GM21526 (cell line): ENCODE results near the gene AXIN1.

Source experiments
- ATAC-seq: cut with Tn5 transposase; IDR thresholded peaks from one replicate; pipeline ENCODE4 v1.9.1; 2021; ENCODE audit warnings: moderate library complexity; ENCODE audit not compliant: unreplicated experiment, low FRiP score

The AXIN1 gene

DNA sequence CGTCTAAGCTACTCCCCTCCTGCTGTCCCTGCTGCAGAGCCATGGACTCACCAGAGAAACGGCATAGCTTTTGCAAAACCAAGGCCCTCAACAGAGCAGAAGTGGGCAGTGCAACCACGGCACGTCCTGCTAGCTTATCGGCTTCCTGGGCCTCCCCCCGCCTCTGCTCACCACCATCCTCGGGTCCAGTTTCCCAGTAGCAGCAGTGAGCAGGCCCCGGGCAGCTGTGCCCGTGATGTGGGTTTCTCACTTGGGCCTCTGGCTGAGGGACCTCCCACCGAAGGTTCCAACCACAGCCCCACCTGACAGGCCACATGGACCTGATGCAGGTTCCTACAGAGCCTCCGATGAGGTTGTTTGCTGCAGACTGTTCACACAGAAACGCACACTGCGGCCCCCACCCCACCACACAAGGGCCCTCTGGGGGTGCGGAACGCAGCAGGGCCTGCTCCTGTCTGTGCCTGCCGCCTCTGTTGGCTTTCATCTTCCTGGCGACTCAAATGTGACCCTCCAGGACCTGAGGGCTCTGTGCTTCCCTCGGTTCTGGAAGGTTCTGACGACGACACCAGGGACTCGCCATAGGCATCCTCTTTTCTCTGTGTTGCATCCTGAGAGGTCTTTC lies 44.7 kb downstream of the AXIN1 start:
- no peak for ATAC-seq

DNA sequence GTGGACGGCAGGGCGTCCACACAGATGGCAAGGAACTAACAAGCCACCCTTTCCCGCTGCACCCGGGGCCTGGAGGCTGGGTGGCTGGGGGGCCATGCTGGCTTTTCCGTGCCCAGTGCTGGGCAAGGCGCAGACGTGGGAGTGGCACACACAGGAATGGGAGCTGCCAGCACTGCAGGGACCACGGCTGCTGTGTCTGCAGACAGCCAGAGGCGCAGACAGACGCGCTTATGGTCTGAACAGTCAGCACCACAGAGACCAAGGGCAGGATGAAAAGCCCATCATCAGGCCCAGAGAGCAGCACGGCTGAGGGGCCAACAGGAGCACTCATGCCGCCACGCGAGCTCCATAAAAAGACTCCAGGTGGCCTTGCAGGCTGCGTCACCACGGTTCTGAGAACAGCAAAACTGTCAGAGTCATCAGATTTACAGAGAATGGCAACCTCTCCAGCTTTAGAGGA lies 45.6 kb downstream of the AXIN1 start:
- ATAC-seq = no peak

- ATAC-seq = no peak
Observed at GRCh38 chr16:305916-306626, 46.5 kb downstream of the AXIN1 start.

- ATAC-seq = no peak
Observed at GRCh38 chr16:303760-304505, 48.6 kb downstream of the AXIN1 start.

GRCh38 chr16:301950-302349 lies 50.6 kb downstream of the AXIN1 start:
- no peak for ATAC-seq

GRCh38 chr16:301235-301634 lies 51.3 kb downstream of the AXIN1 start:
- no peak for ATAC-seq

GRCh38 chr16:297832-298231 lies 54.7 kb downstream of the AXIN1 start:
- no peak for ATAC-seq

DNA sequence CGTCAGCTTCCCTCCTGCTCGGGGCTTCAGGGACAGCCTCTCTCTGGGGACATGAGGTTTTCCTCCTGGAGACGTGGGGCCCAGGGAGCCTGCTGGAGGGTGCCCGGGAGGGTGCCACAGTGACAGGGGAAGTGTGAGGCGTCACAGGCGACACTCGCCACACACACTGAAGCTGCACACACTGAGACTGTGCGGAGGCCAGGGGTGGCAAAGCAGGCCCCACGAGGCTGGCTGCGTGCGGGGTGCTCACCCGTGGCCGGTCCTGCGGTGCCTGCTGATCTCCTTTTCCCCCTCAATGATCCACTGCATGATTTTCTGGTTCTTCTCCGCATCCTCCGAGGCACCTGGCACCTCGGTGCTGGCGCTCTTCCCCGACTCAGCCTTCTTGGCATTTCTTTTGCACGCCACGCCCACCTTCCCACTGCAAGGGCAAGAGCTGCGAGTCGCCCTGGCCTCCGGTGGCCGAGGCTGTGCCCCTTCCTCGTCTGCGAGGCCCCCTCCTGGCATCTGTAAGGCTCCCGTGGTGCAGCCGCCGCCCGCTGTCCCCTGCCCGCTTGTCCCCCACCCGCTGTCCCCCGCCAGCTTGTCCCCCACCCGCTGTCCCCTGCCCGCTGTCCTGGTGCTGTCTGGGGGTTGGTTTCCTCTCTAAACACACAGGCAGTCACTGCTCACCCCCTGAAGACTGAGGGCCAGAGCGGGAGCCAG lies 55.6 kb downstream of the AXIN1 start:
- no peak for ATAC-seq

- ATAC-seq = no peak
Observed at GRCh38 chr16:296276-296675, 56.2 kb downstream of the AXIN1 start.

GRCh38 chr16:293043-293775 lies 59.3 kb downstream of the AXIN1 start:
- no peak for ATAC-seq

- ATAC-seq = no peak
Observed at GRCh38 chr16:291539-291938, 61.0 kb downstream of the AXIN1 start.

DNA sequence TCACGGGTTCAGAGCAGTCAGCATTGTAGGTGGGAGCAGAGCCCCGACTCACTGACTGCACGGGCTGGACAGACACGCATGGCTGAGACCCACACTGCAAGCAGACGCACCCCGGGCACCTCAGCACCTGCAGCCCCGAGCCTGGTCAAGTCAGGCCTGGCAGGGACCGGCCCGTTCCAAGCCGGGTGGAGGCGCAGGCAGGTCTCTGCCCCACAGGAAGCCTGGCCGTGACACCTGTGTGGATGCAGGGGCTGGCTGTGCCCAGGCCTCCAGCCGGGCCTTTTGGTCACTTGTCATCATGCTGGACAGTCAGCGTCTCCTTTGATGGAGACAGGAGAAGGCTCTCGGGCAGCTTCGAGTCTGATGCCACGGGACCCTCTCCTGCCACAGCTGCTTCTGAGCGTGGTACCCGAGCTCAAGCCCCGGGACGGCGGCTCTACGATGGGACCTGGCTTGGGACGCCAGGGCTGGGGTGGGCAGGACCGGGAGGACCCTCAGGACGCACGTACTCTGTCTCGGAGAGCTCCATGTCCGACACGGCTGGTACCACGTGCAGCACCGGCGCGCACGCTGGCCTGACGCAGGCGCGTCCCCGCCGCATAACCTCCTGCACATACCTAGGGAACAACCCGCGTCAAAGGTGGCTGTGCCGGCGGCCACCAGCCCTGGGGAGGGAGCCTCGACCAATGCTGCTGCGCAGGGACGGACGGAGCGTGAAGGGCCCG lies 61.7 kb downstream of the AXIN1 start:
- no peak for ATAC-seq

DNA sequence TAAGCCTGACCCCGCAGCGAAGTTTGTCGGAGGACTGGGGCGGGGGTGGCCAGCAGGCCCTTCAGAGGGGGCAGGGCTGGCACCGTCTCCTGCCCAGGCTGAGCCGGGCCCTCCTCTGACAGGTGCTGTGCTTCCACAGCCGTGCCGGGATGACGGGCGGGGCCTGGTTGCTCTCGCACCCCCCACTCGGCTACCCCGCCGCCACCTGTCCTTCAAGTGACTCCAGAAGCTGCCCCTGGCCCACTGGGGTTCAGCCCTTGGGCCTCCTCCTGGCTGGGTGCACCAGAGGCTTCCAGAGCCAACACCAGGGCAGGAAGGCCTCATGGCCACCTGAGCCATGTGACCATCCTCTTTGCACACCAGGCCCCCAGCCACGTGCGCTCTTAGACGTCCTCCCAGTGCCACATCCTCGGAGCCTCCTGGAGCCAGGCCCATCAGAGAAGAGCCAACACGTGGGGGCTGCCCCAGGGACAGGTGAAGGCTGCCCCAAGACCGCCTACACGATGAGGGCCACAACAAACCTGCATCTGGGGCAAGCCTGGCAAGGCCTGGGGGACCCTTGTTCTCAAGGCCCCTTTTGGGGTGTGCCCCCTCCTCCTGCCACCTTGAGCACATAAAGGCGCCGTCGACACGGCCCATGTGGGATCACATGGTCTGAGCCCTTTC lies 62.4 kb downstream of the AXIN1 start:
- ATAC-seq = no peak

DNA sequence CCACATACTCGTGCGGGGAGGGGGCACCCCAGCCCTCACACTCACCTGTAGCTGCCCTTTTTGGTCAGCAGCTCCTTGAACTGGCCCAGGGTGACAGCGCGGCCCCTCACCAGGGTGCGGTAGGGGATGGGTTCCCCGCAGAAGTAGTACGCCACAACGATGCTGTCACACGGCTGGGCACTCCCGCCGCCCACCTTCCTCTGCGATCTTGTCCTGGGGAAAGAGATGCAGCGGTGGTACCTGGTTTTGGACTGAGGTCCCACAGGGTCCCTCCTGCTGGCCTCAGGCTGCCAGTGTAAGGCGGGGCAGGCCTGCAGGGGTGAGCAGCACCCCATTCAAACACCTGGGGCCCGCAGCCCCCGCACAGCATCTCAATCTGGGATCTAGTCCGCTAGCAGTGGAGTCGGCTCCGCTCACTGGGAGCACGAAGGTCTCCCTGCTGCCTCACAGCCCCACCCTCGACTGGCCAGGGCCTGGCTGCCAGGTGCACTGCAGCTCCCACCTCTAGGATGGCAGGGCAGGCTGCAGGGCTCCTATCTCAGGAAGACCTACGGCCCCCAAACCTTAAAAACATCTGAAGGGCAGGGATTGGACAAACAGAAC lies 63.0 kb downstream of the AXIN1 start:
- no peak for ATAC-seq

DNA sequence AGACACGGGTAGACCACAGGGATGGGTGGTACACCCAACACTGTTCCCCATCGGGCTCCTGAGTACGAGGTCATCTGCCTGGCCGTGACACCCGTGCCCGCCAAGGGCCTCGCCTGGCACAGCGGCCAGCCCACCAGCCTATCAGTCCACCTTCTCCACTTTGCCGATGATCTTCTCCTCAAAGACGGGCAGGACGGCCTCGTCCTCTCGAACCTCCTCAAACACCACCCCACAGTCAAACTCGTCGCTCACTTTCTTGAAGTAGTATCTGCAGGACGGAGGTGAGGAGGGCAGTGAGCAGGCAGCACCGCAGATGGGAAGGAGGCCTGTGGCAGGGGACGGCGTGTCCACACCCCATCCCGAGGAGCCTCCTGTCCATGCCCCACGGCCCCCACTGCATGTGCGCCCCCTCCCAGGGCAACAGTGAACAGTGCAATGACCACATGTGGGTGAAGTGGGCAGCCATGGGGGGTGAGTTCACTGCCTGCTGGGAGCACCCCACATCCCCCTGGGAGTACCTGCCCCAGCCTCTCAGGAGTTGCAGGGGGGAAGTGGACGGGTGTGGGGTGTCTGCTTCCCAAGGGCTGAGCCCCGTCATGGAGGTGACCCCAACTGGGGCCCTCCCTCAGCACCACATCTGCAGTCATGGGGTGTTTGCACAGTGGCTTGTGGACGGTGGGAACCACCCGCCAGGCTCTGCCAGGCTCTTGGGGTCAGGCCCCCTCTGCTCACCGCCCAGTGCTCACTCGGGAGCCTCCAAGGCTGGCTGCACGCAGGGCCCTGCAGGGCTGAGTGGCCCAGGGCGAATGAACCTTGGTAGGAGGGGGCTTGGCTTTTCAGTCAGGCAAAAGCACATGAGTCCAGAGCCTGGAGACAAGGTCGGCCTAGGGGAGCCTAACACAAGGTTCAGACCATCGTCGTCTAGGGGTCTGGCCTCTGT lies 64.3 kb downstream of the AXIN1 start:
- no peak for ATAC-seq

GRCh38 chr16:287298-287811 lies 65.2 kb downstream of the AXIN1 start:
- no peak for ATAC-seq

DNA sequence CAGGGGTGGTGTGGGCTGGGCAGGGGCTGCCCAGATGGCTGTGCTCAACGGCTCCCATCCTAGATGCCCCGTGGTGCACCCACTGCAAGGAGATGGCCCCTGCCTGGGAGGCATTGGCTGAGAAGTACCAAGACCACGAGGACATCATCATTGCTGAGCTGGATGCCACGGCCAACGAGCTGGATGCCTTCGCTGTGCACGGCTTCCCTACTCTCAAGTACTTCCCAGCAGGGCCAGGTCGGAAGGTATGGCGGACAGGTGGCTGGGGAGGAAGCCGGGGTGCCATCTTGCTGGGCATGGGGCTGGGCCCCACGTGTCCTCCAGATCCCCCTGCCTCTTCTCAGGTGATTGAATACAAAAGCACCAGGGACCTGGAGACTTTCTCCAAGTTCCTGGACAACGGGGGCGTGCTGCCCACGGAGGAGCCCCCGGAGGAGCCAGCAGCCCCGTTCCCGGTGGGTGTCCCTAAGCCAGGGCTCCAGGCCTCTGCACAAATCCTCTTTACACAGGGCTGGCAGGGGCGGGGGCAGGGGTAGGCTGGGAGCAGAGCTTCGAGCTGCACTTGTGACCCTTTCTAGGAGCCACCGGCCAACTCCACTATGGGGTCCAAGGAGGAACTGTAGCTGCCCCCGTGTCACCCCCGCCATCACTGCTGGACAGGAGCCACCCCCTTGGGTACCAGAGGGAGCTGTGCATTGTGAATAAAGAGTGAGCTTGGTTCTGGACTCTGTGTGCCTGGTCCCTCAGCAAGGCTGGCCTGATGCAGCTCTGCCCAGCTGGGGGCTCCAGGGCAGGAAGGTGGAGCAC lies 65.8 kb downstream of the AXIN1 start:
- no peak for ATAC-seq
